Measurements from ENCODE around the gene SCAF1. TPM values are rescaled to one million over a fixed set of nuclear protein-coding genes. Genes with fewer than 3 reads are reported as not detected.

The SCAF1 gene
- total and polyA plus RNA-seq, 2 of the 13 experiments (the other 11 are each of a cell fraction or from before 2014, with no cell fraction given): 3.3 to 6.1 TPM

- TF ChIP-seq MED13 (CRISPR knock-in tag; IDR thresholded peaks at IDR 0.05) (no peak), ZNF790 (CRISPR knock-in tag; IDR thresholded peaks at IDR 0.05; ENCODE audit: borderline replicate concordance) (no peak), CAMTA2 (CRISPR knock-in tag; IDR thresholded peaks at IDR 0.05; ENCODE audit: borderline replicate concordance) (no peak), RBAK (CRISPR knock-in tag; IDR thresholded peaks at IDR 0.05) (no peak; the same call in 1 of the 2 replicates), BCL3 (CRISPR knock-in tag; IDR thresholded peaks at IDR 0.05) (peak; percentile 80; the same call in 1 of the 2 replicates), KDM5B (CRISPR knock-in tag; IDR thresholded peaks at IDR 0.05; ENCODE audit: borderline replicate concordance) (peak; percentile 27; the same call in 1 of the 2 replicates), MXI1 (IDR thresholded peaks at IDR 0.05; ENCODE audit: borderline replicate concordance, low read depth, low read length) (peak; percentile 26; the same call in 1 of the 3 replicates), HNF4G (IDR thresholded peaks at IDR 0.05; ENCODE audit: borderline replicate concordance, low read depth, low read length) (no peak; the same call in 1 of the 2 replicates), HNF4G (CRISPR knock-in tag; IDR thresholded peaks at IDR 0.05; ENCODE audit: borderline replicate concordance, low read depth) (no peak), AKNA (CRISPR knock-in tag; IDR thresholded peaks at IDR 0.05; ENCODE audit: borderline replicate concordance) (no peak), ZFP36L1 (CRISPR knock-in tag; IDR thresholded peaks at IDR 0.05) (peak; percentile 75; the same call in 1 of the 2 replicates), PHF20 (CRISPR knock-in tag; IDR thresholded peaks at IDR 0.05) (peak; percentile 72; the same call in 1 of the 2 replicates), TBX2 (CRISPR knock-in tag; IDR thresholded peaks at IDR 0.05; ENCODE audit: borderline replicate concordance) (peak; percentile 75; the same call in 1 of the 2 replicates), ETV5 (CRISPR knock-in tag; IDR thresholded peaks at IDR 0.05; ENCODE audit: borderline replicate concordance) (peak; percentile 99), ZNF263 (CRISPR knock-in tag; IDR thresholded peaks at IDR 0.05) (no peak), SRSF1 (optimal IDR thresholded peaks at IDR 0.05; ENCODE audit: low read depth, low read length) (peak; percentile 60), ZNF296 (CRISPR knock-in tag; conservative IDR thresholded peaks at IDR 0.05) (no peak), DNMT1 (CRISPR knock-in tag; IDR thresholded peaks at IDR 0.05) (no peak), FOXA3 (CRISPR knock-in tag; IDR thresholded peaks at IDR 0.05) (peak; percentile 34; the same call in 1 of the 2 replicates), DRAP1 (CRISPR knock-in tag; IDR thresholded peaks at IDR 0.05) (peak; percentile 97), KAT7 (CRISPR knock-in tag; IDR thresholded peaks at IDR 0.05; ENCODE audit: borderline replicate concordance) (no peak)
- TF ChIP-seq, protein P1, sequence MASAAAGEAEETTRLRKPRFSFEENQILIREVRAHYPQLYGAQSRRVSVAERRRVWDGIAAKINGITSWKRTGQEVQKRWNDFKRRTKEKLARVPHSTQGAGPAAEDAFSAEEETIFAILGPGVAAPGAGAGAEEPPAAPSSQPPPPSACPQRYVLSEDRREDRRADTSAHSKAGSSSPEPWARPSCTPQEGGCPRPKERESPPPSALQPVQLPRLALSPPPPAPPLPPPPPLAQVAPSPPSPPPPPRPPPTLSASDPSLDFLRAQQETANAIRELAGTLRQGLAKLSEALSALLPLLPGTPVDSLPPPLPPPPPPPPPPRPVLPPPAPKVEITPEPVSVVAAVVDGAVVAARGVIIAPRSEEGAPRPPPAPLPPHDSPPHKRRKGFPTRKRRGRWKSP (CRISPR knock-in tag; IDR thresholded peaks at IDR 0.05): no peak
Observed at GRCh38 chr19:49640113-49640898, 1.7 kb upstream of the SCAF1 start, which contains the start of gene RRAS (continued).

Data from HepG2 (cell line).